ENCODE data around the gene G2E3.
"Not testable (repeated sequence)": the region's sequence is repeated elsewhere in the genome, so short reads cannot be mapped to it uniquely, and the experiment has no call there.

DNA sequence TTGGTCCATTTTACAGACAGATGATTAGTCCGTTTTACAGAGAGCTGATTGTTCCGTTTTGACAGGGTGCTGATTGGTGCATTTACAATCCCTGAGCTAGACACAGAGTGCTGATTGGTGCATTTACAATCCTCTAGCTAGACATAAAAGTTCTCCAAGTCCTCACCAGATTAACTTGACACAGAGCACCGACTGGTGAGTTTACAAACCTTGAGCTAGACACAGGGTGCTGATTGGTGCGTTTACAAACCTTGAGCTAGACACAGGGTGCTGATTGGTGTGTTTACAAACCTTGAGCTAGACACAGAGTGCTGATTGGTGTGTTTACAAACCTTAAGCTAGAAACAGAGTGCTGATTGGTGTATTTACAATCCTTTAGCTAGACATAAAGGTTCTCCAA, 12.2 kb upstream of the G2E3 start:
- TF ChIP-seq CTCF, POLR2AphosphoS5, POLR2A, EP300 (IDR thresholded peaks at IDR 0.05): not testable (repeated sequence)

Measured in sigmoid colon (tissue), 4 donors.